Stimulated activated CD8-positive, alpha-beta memory T cell treated with anti-CD3 and anti-CD28 coated beads, Interleukin-12 subunit alpha, Interleukin-12 subunit beta, amount 100 ng/mL, for 4 hours (primary cell): Measurements from ENCODE around the gene NKAPD1.
"Not testable (repeated sequence)": the region's sequence is repeated elsewhere in the genome, so short reads cannot be mapped to it uniquely, and the experiment has no call there.

ENCODE experiments used
- DNase-seq: peaks from one replicate; pipeline ENCODE4 v3.0.0-alpha.2; 2020; ENCODE audit warnings: low read depth

The NKAPD1 gene

GRCh38 chr11:112086422-112087191, 12.5 kb downstream of the NKAPD1 start, which contains the start of the genes SDHD and TIMM8B:
Gene SDHD, plus strand, starts transcription at chr11:112086873. Its CDS starts 35 bp downstream, at chr11:112086908.
Gene TIMM8B, minus strand, starts transcription at chr11:112086756. Its CDS starts 33 bp downstream, at chr11:112086723.
- DNase-seq, result peak; percentile 91

GRCh38 chr11:112087212-112087611, 13.1 kb downstream of the NKAPD1 start:
- no peak for DNase-seq

GRCh38 chr11:112095302-112095701, 21.2 kb downstream of the NKAPD1 start:
- DNase-seq, result not testable (repeated sequence)

GRCh38 chr11:112096194-112096593, 22.1 kb downstream of the NKAPD1 start:
- no peak for DNase-seq

GRCh38 chr11:112097734-112098528, 23.8 kb downstream of the NKAPD1 start:
- DNase-seq, result no peak

GRCh38 chr11:112100462-112100861, 26.4 kb downstream of the NKAPD1 start:
- no peak for DNase-seq

- no peak for DNase-seq
Observed at GRCh38 chr11:112103446-112103845, 29.3 kb downstream of the NKAPD1 start.

- DNase-seq, result no peak
Observed at GRCh38 chr11:112106070-112106469, 32.0 kb downstream of the NKAPD1 start.

GRCh38 chr11:112113539-112114457, 39.7 kb downstream of the NKAPD1 start:
- DNase-seq, result no peak

GRCh38 chr11:112114460-112114859, 40.4 kb downstream of the NKAPD1 start:
- no peak for DNase-seq

- no peak for DNase-seq
Observed at GRCh38 chr11:112115386-112115785, 41.3 kb downstream of the NKAPD1 start.

GRCh38 chr11:112118176-112118575, 44.1 kb downstream of the NKAPD1 start:
- DNase-seq, result no peak

GRCh38 chr11:112121981-112122615, 48.0 kb downstream of the NKAPD1 start:
- DNase-seq, result no peak

GRCh38 chr11:112123129-112123528, 49.0 kb downstream of the NKAPD1 start:
- DNase-seq, result no peak

GRCh38 chr11:112127056-112127455, 53.0 kb downstream of the NKAPD1 start:
- DNase-seq, result no peak

GRCh38 chr11:112128483-112129121, 54.5 kb downstream of the NKAPD1 start:
- no peak for DNase-seq

- no peak for DNase-seq
Observed at GRCh38 chr11:112129656-112130055, 55.6 kb downstream of the NKAPD1 start.

- no peak for DNase-seq
Observed at GRCh38 chr11:112132737-112133136, 58.6 kb downstream of the NKAPD1 start.

GRCh38 chr11:112134473-112134872, 60.4 kb downstream of the NKAPD1 start:
- DNase-seq, result no peak
